Vagina (tissue), 2 donors: ENCODE measurements around the gene CCDC57.

Source experiments
- CTCF ChIP-seq, 3 experiments: fragments of 450-650 bp in 2 of 3; fragments of 200-600 bp in 1 of 3; sonication (generic) in 1 of 3; IDR thresholded peaks; one replicate each; pipeline ENCODE4 v1.5.1; 2017 to 2019; ENCODE audit warnings: antibody characterized with exemption in 3 of 3, mild to moderate bottlenecking in 2 of 3, moderate library complexity in 2 of 3
- POLR2A ChIP-seq, 2 donors: fragments of 450-650 bp; IDR thresholded peaks; one replicate each; pipeline ENCODE4 v1.6.1; 2017; ENCODE audit warnings: antibody characterized with exemption in 2 of 2, mild to moderate bottlenecking in 2 of 2, moderate library complexity in 2 of 2
- POLR2AphosphoS5 ChIP-seq, 2 donors: sonication (generic); formaldehyde crosslinking; IDR thresholded peaks; one replicate each; pipeline ENCODE4 v1.9.0; 2017; ENCODE audit warnings: antibody characterized with exemption in 2 of 2, mild to moderate bottlenecking in 2 of 2, low read depth in 1 of 2; ENCODE audit not compliant: insufficient read depth in 1 of 2

GRCh38 chr17:82114872-82115271 is 97.8 kb downstream of the CCDC57 start:
- TF ChIP-seq POLR2AphosphoS5 (IDR thresholded peaks at IDR 0.05; ENCODE audit: insufficient read depth in 1 of 2, low read depth in 1 of 2): no peak
- no peak for TF ChIP-seq CTCF (IDR thresholded peaks at IDR 0.05)
- no peak for TF ChIP-seq POLR2A (IDR thresholded peaks at IDR 0.05)
